CD4-positive, alpha-beta T cell (primary cell): Measurements from ENCODE around the gene RBM38. TPM values are rescaled to one million over a fixed set of nuclear protein-coding genes. Genes with fewer than 3 reads are reported as not detected.

Experiments used
- ATAC-seq: fragments of 200-7000 bp; cut with Tn5 transposase; one replicate; pipeline ENCODE4 v1.10.0; 2022; ENCODE audit warnings: mild to moderate bottlenecking; ENCODE audit not compliant: poor library complexity
- CTCF ChIA-PET: fragments of 350-600 bp; sonication (Branson Sonifier 250); formaldehyde crosslinking; loops from one replicate; lab custom pipeline; 2021; ENCODE audit warnings: antibody characterized with exemption, inconsistent platforms; lab: Charles Lee
- POLR2A ChIA-PET: fragments of 350-600 bp; sonication (Branson Sonifier 250); formaldehyde crosslinking; loops from one replicate; lab custom pipeline; 2021; ENCODE audit warnings: antibody characterized with exemption, inconsistent platforms; lab: Charles Lee
- DNase-seq, 14 experiments: peaks; one replicate each; pipeline ENCODE4 v3.0.0-alpha.2; 2013 to 2020; ENCODE audit warnings: mixed read lengths in 2 of 14
- H3K27ac ChIP-seq, 2 donors: one replicate each; pipeline versions ENCODE4 v1.5.1 to v1.7.0; 2013; ENCODE audit warnings: low read length in 2 of 2, low read depth in 1 of 2, mild to moderate bottlenecking in 1 of 2
- H3K27me3 ChIP-seq, 2 experiments: 1 replicate in 1 of 2; 2 replicates in 1 of 2; pipeline versions ENCODE4 v1.6.1 to v1.7.0; 2013; ENCODE audit warnings: low read length in 2 of 2, control low read depth in 1 of 2, mild to moderate bottlenecking in 1 of 2, moderate library complexity in 1 of 2; ENCODE audit not compliant: insufficient read depth in 2 of 2, control insufficient read depth in 1 of 2
- H3K36me3 ChIP-seq: one replicate; pipeline ENCODE4 v1.6.1; 2013; ENCODE audit warnings: low read length, control low read depth; ENCODE audit not compliant: insufficient read depth
- H3K4me1 ChIP-seq: one replicate; pipeline ENCODE4 v1.6.1; 2013; ENCODE audit warnings: low read length, control low read depth; ENCODE audit not compliant: insufficient read depth
- H3K4me3 ChIP-seq: one replicate; pipeline ENCODE4 v1.5.1; 2013; ENCODE audit warnings: mild to moderate bottlenecking, low read length, moderate library complexity
- H3K9me3 ChIP-seq, 2 experiments: 1 replicate in 1 of 2; 2 replicates in 1 of 2; pipeline versions ENCODE4 v1.6.1 to v1.7.0; 2013; ENCODE audit warnings: low read length in 2 of 2, mild to moderate bottlenecking in 2 of 2, control low read depth in 1 of 2, moderate library complexity in 1 of 2; ENCODE audit not compliant: control insufficient read depth in 1 of 2, insufficient read depth in 1 of 2
- H3K27ac Mint-ChIP-seq: one replicate; pipeline ENCODE4 v1.8.0; 2020; ENCODE audit warnings: mixed read lengths
- H3K27me3 Mint-ChIP-seq: one replicate; pipeline ENCODE4 v1.8.0; 2021; ENCODE audit warnings: mixed read lengths
- H3K36me3 Mint-ChIP-seq: one replicate; pipeline ENCODE4 v1.8.0; 2021; ENCODE audit warnings: low read depth, mixed read lengths
- H3K4me1 Mint-ChIP-seq: one replicate; pipeline ENCODE4 v1.8.0; 2021; ENCODE audit warnings: low read depth, mixed read lengths
- H3K4me3 Mint-ChIP-seq: one replicate; pipeline ENCODE4 v1.8.0; 2020; ENCODE audit warnings: mild to moderate bottlenecking, mixed read lengths
- H3K9me3 Mint-ChIP-seq: one replicate; pipeline ENCODE4 v1.8.0; 2020; ENCODE audit warnings: mixed read lengths
- CTCF ChIP-seq: fragments of 200-600 bp; IDR thresholded peaks from one replicate; pipeline ENCODE4 v1.8.0; 2022; ENCODE audit warnings: antibody characterized with exemption, mild to moderate bottlenecking
- intact Hi-C, 2 experiments: fragments of 100-400 bp; cut with DNase I in 1 of 2; cut with micrococcal nuclease in 1 of 2; formaldehyde crosslinking; loops; one replicate each; pipeline versions ENCODE4 v1.15.1 to v1.9.0; 2023 to 2025; cut with DNase I, micrococcal nuclease
- total RNA-seq, 174 experiments: library from RNA in 2 of 174; stranded (reverse) in 2 of 174; gene quantifications; one replicate each; pipeline ENCODE4 v1.2.3 and lab custom pipeline; 2021 to 2026

RBM38 gene
- total RNA-seq, 2 experiments from 2014 or later, result 604 to 645 TPM

GRCh38 chr20:57394121-57395082 lies 3.2 kb downstream of the RBM38 start:
- Mint-ChIP-seq H3K4me3 (peak overlapping the region; percentile 99), H3K36me3 (peaks cover 87% of the 10 kb centered on the region), H3K4me1 (peaks cover 78% of the 10 kb centered on the region), H3K27ac (peak overlapping the region; percentile 96), H3K9me3 (no peaks in the 10 kb centered on the region), H3K27me3 (peaks cover 10% of the 10 kb centered on the region)
- Histone ChIP-seq H3K36me3 (peaks cover 54% of the 10 kb centered on the region), H3K9me3 (no peaks in the 10 kb centered on the region), H3K27ac (peak overlapping the region; percentile 30 to 88), H3K4me3 (peak overlapping the region; percentile 72), H3K27me3 (no peaks in the 10 kb centered on the region), H3K4me1 (peaks cover 90% of the 10 kb centered on the region)
- ChIA-PET POLR2A (interaction anchor here (1.0 to 6.1 kb wide), 4 partner anchors 14 to 225 kb away, joined by 3 to 150 read pairs (median 44); no protein-coding TSS in a partner anchor), CTCF (no interaction called here)
- TF ChIP-seq CTCF, result no peak
- ATAC-seq (no peak), DNase-seq (no peak)
- intact Hi-C loops, result loop anchor here (5.0 kb wide), 5 partner anchors 238 to 1498 kb away; partner anchors contain the start of genes PMEPA1 (in 2 of the 2) and RAB22A (in 2 of the 2)

- Histone ChIP-seq H3K36me3 (peaks cover 63% of the 10 kb centered on the region), H3K4me1 (peaks cover 90% of the 10 kb centered on the region), H3K27me3 (no peaks in the 10 kb centered on the region), H3K4me3 (no peak overlapping the region), H3K27ac (peak overlapping the region; percentile 30 to 88), H3K9me3 (no peaks in the 10 kb centered on the region)
- ATAC-seq, result no peak
- Mint-ChIP-seq H3K36me3 (peaks cover 91% of the 10 kb centered on the region), H3K27ac (peak overlapping the region; percentile 96), H3K4me1 (peaks cover 80% of the 10 kb centered on the region), H3K4me3 (peak overlapping the region; percentile 99), H3K9me3 (no peaks in the 10 kb centered on the region), H3K27me3 (peaks cover 10% of the 10 kb centered on the region)
- ChIA-PET CTCF (no interaction called here), POLR2A (interaction anchor here (3.8 to 5.3 kb wide), 2 partner anchors 12 to 39 kb away, joined by 46 to 150 read pairs; no protein-coding TSS in a partner anchor)
- TF ChIP-seq CTCF, result no peak
- intact Hi-C loops, result loop anchor here (5.0 kb wide), 4 partner anchors 237 to 1262 kb away; partner anchors contain the start of genes PMEPA1 (in 1 of the 2) and RAB22A (in 1 of the 2)
- no peak for DNase-seq
These were observed 4.1 kb downstream of the RBM38 start for GRCh38 chr20:57395111-57395966.
